K562 (cell line): ENCODE data around the gene ALDH7A1. TPM values are rescaled to one million over a fixed set of nuclear protein-coding genes. Genes with fewer than 3 reads are reported as not detected.
A peak's percentile ranks its signal among the peaks of the same experiment; 100 is the strongest.

Experiments
- CEBPG ChIP-seq, 3 experiments: fragments of 200-800 bp in 1 of 3; sonication (Bioruptor generic) in 1 of 3; sonication (generic) in 1 of 3; formaldehyde crosslinking in 1 of 3; IDR thresholded peaks in 2 of 3; conservative IDR thresholded peaks in 1 of 3; 2 replicates each; pipeline versions ENCODE4 v1.6.1 to v1.8.0; 2016 to 2022; ENCODE audit warnings: missing compliant biosample characterization in 2 of 3, missing genetic modification characterization in 2 of 3, mild to moderate bottlenecking in 1 of 3, missing genetic modification reagents in 1 of 3
- ELK3 ChIP-seq: fragments of 450-650 bp; formaldehyde crosslinking; IDR thresholded peaks from 2 replicates; pipeline ENCODE4 v1.4.0; 2020; ENCODE audit warnings: mild to moderate bottlenecking
- GTF2E2 ChIP-seq: fragments of 200-800 bp; sonication (Bioruptor generic); IDR thresholded peaks from 2 replicates; pipeline ENCODE4 v1.6.1; 2016; ENCODE audit warnings: missing genetic modification characterization, missing compliant biosample characterization
- HINFP ChIP-seq: fragments of 450-650 bp; conservative IDR thresholded peaks from 2 replicates; pipeline ENCODE4 v1.6.1; 2016; ENCODE audit warnings: missing genetic modification characterization, low read depth, mild to moderate bottlenecking, control low read depth, missing compliant biosample characterization
- HNRNPH1 ChIP-seq: fragments of 200-400 bp; formaldehyde crosslinking; optimal IDR thresholded peaks from 2 replicates; pipeline ENCODE3; 2017; ENCODE audit warnings: low read depth, mild to moderate bottlenecking, low read length, moderate library complexity
- STAT6 ChIP-seq: sonication (generic); formaldehyde crosslinking; IDR thresholded peaks from 2 replicates; pipeline ENCODE4 v1.8.1; 2023; ENCODE audit warnings: mild to moderate bottlenecking, missing genetic modification reagents
- ZHX1 ChIP-seq: fragments of 150-350 bp; conservative IDR thresholded peaks from 2 replicates; pipeline ENCODE4 v1.6.1; 2014; ENCODE audit warnings: low read length
- ZNF449 ChIP-seq: fragments of 250-450 bp; sonication (Bioruptor Pico); IDR thresholded peaks from 2 replicates; pipeline ENCODE4 v1.8.0; 2022; ENCODE audit warnings: moderate library complexity, mild to moderate bottlenecking, inconsistent platforms
- ZNF518B ChIP-seq: fragments of 250-450 bp; sonication (Bioruptor Pico); IDR thresholded peaks from 2 replicates; pipeline ENCODE4 v1.5.0; 2021; ENCODE audit warnings: mild to moderate bottlenecking, moderate library complexity
- ZNF707 ChIP-seq: fragments of 250-450 bp; sonication (Bioruptor Pico); conservative IDR thresholded peaks from 2 replicates; pipeline ENCODE4 v1.8.0; 2022; ENCODE audit warnings: inconsistent platforms, mild to moderate bottlenecking, moderate library complexity
- ZNF766 ChIP-seq: fragments of 200-800 bp; sonication (Bioruptor generic); conservative IDR thresholded peaks from 2 replicates; pipeline ENCODE4 v1.6.1; 2016; ENCODE audit warnings: missing genetic modification characterization, missing compliant biosample characterization
- polyA plus RNA-seq, 8 experiments: library from polyadenylated mRNA; depleted of rRNA in 4 of 8; stranded (reverse) in 5 of 8; unstranded in 3 of 8; fragments of >200 nt; fragmentation: Nextera tagmentation in 2 of 8; fragmentation: Illumina TruSeq in 1 of 8; extraction: Ambion mirVana in 2 of 8; extraction: Trizol in 1 of 8; gene quantifications; 2 replicates each; pipeline versions ENCODE4 v1.2.1 to v1.2.3, GENCODE V29; 2011 to 2014; ENCODE audit warnings: inconsistent platforms in 1 of 8, missing spikeins in 1 of 8
- total RNA-seq, 7 experiments: library from RNA; depleted of rRNA in 6 of 7; stranded (reverse); fragments of >200 nt in 6 of 7; fragmentation: Illumina TruSeq in 2 of 7; extraction: Trizol in 2 of 7; gene quantifications; 2 replicates each; pipeline versions ENCODE4 v1.2.1 to v1.2.3, GENCODE V29; 2011 to 2021; ENCODE audit warnings: low replicate concordance in 1 of 7

The ALDH7A1 gene
- total and polyA plus RNA-seq, 9 of the 15 experiments (the other 6 are each of a cell fraction or from before 2014, with no cell fraction given): 0.04 to 0.49 TPM; not detected in 7

GRCh38 chr5:126513703-126514102, 81.3 kb downstream of the ALDH7A1 start (continued):
- TF ChIP-seq ZNF518B (CRISPR knock-in tag) (no peak), ZNF449 (CRISPR knock-in tag) (no peak), ZNF766 (CRISPR knock-in tag) (no peak), GTF2E2 (tag) (peak; percentile 16; the same call in 1 of the 2 replicates), ZNF707 (no peak), STAT6 (CRISPR knock-in tag) (no peak), HINFP (tag) (0 out of 2 replicates have a peak, but pooled peaks have one; percentile 9), HNRNPH1 (no peak), ELK3 (CRISPR knock-in tag) (no peak), CEBPG (CRISPR knock-in tag; IDR thresholded peaks at IDR 0.05) (no peak), CEBPG (tag; conservative IDR thresholded peaks at IDR 0.05 in 1 of 2, IDR thresholded peaks at IDR 0.05 in 1 of 2) (no peak), ZHX1 (no peak)
